SIG-M5 (cell line): Measurements from ENCODE around the gene ZNF526.
A peak's percentile ranks its signal among the peaks of the same experiment; 100 is the strongest.
"Not testable (repeated sequence)": the region's sequence is repeated elsewhere in the genome, so short reads cannot be mapped to it uniquely, and the experiment has no call there.

Experiments
- DNase-seq: peaks from one replicate; lab custom pipeline; 2025; lab: John Stamatoyannopoulos, UW

The ZNF526 gene

DNA sequence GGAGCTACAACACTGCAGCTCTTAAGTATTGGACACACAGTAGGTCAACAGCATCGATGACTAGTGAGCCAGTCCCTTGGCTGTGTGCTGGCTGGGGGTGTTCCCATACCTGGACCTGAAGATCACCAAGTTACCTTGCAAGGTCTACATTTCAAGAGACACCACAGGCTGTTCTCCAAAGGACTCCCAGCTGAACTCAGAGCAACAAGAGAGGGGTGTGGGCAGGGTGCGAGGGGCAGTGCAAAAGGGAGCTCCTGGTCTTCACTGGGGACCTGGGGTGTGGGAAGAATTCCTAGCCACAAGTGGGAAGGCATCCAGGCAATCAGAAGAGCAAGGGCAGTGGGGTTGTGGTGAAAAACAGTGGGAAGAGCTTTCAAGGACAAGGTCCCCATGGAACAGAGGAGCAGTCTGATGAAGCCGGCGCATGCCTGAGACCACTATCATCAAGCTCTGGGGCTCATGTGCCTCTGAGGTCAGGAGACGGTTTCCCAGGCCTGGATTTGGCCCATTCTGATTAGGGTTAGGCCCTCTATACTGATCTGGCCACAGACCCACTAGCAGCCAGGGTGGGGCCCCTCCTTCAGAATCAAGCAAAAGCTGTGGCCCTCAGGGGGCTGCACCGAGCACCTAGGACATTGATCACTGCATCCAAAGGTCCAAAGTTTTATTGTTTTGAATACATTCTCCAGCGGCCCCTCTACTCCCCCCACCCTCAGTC, 27.0 kb downstream of the ZNF526 start:
- DNase-seq, result no peak

DNA sequence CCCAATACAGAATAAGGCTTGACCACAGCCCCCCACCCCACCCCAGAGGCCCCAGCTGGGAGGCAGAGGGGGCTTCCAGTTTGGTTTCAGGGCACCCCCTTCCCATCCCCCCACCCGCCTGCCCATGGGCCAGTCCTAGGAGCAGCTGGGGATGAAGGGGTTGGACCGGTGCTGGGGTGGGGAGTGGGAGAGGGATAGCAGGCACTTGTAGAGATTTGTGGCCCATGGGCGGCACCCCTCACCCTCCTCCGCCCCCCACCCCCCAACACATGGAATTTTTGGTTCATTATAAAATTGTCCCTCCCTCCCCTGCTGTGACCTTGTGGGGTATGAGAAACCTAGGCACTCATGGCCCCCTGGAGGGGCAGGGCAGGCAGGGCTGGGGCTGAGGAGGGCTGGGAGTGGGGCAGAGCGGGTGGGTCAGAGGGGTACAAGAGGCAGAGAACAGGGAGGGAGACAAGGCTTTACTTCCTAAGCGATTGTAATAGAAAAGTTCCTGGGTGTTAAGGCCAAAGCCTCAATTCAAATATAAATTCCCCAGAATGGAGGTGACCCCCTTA, 27.6 kb downstream of the ZNF526 start:
- DNase-seq, result no peak

DNA sequence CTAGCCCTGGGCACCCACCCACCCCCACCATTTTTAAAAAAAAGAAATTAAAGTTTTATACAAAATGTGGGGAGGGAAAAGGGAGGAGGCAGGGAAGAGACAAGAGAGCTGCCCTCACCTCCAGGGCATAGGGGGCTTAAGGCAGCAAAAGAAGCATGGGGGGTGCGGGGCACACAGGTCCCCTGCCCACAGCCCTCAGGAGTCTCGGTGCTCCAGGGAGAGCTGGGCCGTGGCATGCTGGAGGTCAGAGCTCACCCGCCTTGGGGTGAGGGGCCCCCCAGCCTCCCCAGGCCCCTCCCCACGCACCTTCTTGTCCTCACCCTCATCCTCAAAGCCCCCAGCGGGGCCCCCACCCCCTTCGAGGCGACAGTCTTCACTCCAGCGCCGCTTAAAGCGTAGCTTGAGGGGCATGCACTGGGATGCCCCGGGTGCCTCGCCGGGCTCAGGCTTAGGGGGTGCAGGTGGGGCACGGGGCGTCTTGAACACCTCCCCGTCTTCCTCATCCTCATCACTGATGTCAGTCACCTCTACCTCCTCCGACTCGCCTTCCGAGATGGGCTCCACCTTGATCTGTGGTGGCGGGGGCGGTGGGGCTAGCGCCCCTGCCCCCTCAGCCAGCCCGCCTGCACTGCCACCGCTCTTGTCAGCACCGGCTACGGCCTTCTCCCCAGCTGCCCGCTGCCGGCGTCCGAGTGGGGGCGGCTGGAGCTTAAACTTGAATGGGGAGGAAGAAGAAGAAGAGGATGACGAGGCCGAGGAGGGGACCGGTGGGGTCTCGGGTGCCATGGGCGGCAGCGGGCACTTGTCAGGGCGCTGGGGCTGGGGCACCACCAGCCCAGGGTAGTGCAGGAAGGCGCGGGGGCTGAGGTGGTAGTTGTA, 28.4 kb downstream of the ZNF526 start:
- no peak for DNase-seq

GRCh38 chr19:42249149-42249750, 29.1 kb downstream of the ZNF526 start:
- DNase-seq, result no peak

DNA sequence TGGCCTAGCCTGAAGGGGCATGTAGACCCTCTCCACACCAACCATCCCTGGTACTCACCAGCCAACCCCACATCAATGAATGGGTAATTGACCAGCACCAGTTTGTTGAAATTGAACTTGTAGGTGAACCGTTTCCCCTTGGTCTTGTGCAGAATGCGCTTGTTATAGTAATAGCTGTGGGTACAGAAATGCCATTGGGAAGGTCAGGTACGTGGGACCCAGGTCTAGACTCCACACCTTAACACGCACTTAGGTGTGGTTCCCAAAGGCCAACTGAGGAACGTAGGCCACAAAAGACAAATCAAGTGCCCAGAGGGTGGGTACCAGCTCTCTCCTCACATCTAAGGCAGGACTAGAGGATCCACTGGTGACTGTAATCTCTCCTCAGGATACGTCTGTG, 29.7 kb downstream of the ZNF526 start:
- DNase-seq, result no peak

DNA sequence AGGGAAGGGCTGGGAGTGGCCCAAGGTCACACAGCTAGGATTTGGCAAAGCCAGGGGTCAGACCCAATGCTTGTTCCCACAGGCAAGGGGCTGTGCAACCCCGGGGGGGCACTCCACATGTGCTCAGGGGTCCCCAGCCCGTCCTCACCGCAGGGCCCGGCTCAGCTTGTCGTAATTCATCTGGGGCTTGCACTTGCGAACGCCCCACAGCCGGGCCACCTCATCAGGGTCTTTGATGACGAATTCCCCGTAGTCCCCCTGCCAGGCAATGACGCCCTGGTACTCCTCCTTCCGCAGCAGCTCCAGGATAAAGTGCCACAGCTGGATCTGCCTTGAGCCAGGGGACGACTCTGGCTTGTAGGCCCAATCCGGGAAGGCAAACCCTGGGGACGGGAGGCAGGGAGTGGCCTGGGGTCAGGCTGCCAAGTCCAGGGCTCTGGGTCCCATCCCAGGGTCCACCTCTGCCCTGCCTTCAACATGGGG, 30.1 kb downstream of the ZNF526 start:
- no peak for DNase-seq

GRCh38 chr19:42250666-42251531, 30.8 kb downstream of the ZNF526 start:
- no peak for DNase-seq

GRCh38 chr19:42251572-42252358, 31.7 kb downstream of the ZNF526 start:
- DNase-seq, result no peak

- no peak for DNase-seq
These were observed 32.5 kb downstream of the ZNF526 start for GRCh38 chr19:42252365-42253244.

DNA sequence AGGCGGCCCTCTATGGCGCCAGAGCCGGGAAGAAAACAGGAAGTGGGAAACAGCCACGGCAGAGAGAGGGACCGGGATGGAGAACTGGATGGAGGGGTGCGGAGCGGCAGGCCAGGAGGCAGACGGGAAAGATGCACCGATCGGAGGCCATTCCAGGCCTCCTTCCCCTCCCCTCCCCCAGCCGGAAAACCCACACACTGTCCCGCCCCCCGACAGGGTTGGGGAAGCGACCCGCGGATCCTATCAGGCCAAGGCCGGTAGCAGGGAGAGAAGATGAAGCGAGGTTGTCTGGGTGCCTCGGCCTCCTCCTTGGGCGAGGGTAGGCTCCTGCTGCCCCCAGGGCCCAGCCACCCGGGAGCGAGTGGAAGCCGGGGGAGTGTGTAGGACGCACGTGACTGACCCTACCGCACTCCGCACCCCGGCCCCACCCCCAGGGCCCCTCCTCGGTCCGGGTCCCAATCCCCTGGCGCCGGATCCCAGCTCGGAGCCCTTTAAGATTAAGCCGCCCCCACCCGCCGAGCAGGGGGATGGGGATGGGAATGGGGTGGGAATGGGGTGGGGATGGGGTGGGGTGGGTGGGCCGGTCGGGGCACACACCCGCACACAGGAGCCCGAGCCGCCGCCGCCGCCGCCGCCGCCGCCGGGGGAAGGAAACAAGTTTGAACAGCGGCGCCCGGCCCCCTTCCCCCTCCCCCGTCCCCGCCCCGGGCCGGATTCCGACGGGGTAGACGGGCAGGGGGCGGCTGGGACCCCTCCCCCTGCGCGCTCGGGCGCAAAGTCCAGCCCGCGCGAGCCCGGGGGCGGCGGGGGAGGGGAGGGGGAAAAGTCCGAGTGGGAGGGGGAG, 33.4 kb downstream of the ZNF526 start:
- no peak for DNase-seq

- no peak for DNase-seq
These were observed 34.2 kb downstream of the ZNF526 start for GRCh38 chr19:42254089-42254849.

DNA sequence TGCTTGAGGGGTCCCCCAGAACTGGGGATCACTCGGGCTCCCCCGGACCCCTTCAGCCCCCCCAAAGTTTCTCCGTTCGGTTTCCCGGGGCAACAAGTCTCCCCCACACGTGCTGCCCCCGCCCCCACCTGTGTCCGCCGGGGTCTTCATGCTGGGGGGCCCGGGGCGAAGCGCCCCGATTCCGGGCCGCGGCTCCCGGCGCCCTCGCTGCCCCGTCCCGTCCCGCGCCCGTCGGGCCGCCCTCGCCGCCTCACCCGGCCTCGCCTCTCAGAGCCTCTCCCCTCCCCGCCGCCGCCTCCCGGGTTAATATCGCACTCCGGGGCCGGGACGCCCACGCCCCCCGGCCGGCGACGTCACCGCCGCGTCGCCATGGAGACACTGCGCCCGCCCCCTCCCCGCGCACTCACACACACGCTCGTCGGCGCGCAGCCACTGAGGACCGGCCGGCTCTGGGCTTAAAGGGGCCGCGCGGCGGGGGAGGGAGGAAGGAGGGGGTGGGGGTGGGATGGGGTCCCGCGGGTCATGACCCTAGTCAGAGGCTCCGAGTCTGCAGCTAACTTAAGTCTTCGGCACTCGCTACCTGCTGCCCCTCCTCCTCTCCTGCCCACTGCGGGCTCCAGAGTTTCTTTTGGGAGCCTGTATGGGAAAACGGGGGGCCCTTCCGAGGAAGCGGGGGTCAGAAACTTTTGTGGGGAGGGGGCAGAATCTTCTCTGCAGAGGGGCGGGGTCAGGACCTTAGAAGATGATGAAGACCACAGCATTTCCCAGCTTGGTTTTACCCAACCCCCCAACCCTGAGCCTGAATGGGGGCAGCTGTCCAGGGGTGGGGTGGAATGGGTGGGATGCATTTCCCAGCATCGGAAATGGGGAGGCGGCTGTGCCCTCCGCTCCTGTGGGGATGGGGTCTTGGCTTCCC, 35.0 kb downstream of the ZNF526 start, which contains the start of gene ERF:
TSS of gene ERF (minus strand) at position 279 of the 916 bp plus-strand sequence. CDS start at position 150, 129 bp downstream.
- DNase-seq, result peak; percentile 10

DNA sequence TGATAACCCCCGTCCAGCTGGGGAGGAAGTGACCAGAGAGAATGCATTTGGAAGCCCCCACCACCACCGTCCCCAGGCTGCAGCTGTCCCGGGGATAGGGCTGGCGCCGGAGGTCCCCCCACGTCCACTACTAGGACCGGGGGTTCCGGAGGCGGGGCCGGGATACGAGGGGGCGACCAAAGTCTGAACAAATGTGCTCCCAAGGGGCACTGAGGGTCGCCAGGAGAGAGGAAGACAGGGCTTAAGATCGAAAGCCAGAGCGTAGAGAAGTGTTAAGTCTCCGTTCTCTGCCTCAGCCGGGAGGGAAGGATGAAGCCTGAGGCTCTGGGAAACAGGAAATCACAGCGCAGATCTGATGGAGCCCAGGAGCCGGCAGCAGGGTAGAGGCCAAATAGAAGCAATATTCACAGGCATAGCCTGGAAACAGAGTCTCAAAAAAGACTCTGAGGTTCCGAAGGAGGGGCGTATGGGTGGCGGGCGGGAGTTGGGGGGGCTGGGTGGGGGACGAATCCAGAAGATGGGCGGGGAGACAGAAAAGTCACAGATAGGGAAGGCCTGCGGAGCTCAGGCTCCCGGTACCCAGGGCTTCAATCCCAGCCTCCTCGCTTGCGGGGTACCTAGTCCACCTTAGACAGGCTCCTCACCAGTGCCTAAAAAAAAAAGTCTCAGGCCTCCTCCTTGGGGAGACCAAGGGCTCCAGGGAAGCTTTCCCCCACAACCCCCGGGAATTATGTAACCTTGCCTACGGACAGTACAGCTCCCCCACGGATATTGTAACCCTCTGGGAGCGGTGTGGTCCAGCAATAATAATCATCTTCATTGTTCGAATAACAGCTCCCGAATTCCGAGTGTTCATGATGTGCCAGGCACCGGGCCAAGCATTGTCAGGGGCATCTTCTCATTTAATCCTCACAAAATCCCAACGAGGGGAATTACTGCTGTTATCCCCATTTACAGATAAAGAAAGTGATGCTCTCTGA, 35.9 kb downstream of the ZNF526 start:
- DNase-seq, result no peak

DNA sequence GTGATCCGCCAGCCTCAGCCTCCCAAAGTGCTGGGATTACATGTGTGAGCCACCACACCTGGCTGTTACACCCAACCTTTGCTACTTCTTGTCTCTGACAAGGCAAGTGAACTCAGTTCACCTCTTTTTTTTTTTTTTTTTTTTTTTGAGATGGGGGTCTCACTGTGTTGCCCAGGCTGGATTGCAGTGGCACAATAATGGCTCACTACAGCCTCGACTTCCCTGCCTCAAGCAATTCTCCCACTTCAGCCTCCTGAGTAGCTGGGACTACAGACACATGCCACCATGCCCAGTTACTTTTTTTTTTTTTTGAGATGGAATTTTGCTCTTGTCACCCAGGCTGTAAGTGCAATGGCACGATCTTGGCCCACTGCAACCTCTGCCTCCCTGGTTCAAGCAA, 37.7 kb downstream of the ZNF526 start:
- DNase-seq, result not testable (repeated sequence)

DNA sequence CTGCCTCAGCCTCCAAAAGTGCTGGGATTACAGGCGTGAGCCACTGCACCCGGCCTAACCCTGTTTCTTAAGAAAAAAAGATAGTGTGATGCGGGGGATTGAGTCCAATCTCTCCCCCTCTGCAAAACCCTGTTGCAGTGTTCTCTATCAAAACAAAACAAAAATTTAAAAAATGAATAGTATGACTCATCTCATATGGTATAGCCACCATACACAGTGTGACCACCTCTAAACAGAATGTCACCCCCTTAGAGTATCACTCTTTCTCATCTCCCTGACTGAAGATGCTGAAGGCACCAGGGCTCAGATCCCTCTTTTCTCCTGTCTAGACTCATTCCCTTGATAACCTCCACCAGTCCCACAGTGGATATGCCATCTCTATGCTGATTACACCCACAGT, 41.7 kb downstream of the ZNF526 start:
- no peak for DNase-seq
